Liver (tissue), 9 donors: ENCODE results near the gene UNC93B1. TPM values are rescaled to one million over a fixed set of nuclear protein-coding genes. Genes with fewer than 3 reads are reported as not detected.
A peak's percentile ranks its signal among the peaks of the same experiment; 100 is the strongest.

Experiments used
- DNase-seq: peaks from one replicate; pipeline ENCODE4 v3.0.0-alpha.2; 2017; ENCODE audit warnings: low spot score
- H3K27ac ChIP-seq, 2 donors: one replicate each; pipeline ENCODE4 v1.7.0; 2013; ENCODE audit warnings: inconsistent platforms in 2 of 2, low read length in 2 of 2, control low read depth in 1 of 2, low read depth in 1 of 2, mild to moderate bottlenecking in 1 of 2
- H3K27me3 ChIP-seq, 4 donors: one replicate each; pipeline versions ENCODE4 v1.6.1 to v1.7.0; 2013; ENCODE audit warnings: low read length in 3 of 4, inconsistent platforms in 1 of 4, mild to moderate bottlenecking in 1 of 4, moderate library complexity in 1 of 4; ENCODE audit not compliant: control insufficient read depth in 4 of 4, insufficient read depth in 4 of 4
- H3K36me3 ChIP-seq, 4 donors: one replicate each; pipeline versions ENCODE4 v1.6.1 to v1.7.0; 2013; ENCODE audit warnings: low read length in 3 of 4, mild to moderate bottlenecking in 3 of 4, low read depth in 1 of 4, moderate library complexity in 1 of 4; ENCODE audit not compliant: control insufficient read depth in 4 of 4, insufficient read depth in 3 of 4
- H3K4me1 ChIP-seq, 4 donors: one replicate each; pipeline versions ENCODE4 v1.6.1 to v1.7.0; 2013; ENCODE audit warnings: low read length in 3 of 4, mild to moderate bottlenecking in 3 of 4, moderate library complexity in 1 of 4; ENCODE audit not compliant: control insufficient read depth in 4 of 4, insufficient read depth in 4 of 4
- H3K4me3 ChIP-seq, 3 donors: one replicate each; pipeline versions ENCODE4 v1.6.1 to v1.7.0; 2013; ENCODE audit warnings: low read length in 3 of 3, control low read depth in 1 of 3, low read depth in 1 of 3, mild to moderate bottlenecking in 1 of 3
- H3K9ac ChIP-seq, 2 donors: one replicate each; pipeline ENCODE4 v1.7.0; 2013; ENCODE audit warnings: low read length in 2 of 2, mild to moderate bottlenecking in 2 of 2, moderate library complexity in 2 of 2, control low read depth in 1 of 2, low read depth in 1 of 2
- H3K9me3 ChIP-seq, 4 donors: one replicate each; pipeline versions ENCODE4 v1.6.1 to v1.7.0; 2013; ENCODE audit warnings: low read length in 3 of 4; ENCODE audit not compliant: control insufficient read depth in 4 of 4
- ATF3 ChIP-seq: IDR thresholded peaks from 2 replicates; pipeline ENCODE4 v1.6.1; 2016; ENCODE audit warnings: antibody characterized with exemption
- CTCF ChIP-seq: fragments of 150-350 bp; IDR thresholded peaks from 2 replicates; pipeline ENCODE4 v1.5.1; 2017; ENCODE audit warnings: improper control_type of control experiment, low read depth, low read length; ENCODE audit not compliant: missing input control
- EGR1 ChIP-seq, 2 donors: IDR thresholded peaks; 2 replicates each; pipeline ENCODE4 v1.6.1; 2016 to 2018; ENCODE audit warnings: antibody characterized with exemption in 2 of 2, low read depth in 2 of 2
- FOXA1 ChIP-seq: IDR thresholded peaks from 2 replicates; pipeline ENCODE4 v1.6.1; 2016; ENCODE audit warnings: antibody characterized with exemption
- FOXA2 ChIP-seq: IDR thresholded peaks from 2 replicates; pipeline ENCODE4 v1.6.1; 2016; ENCODE audit warnings: antibody characterized with exemption
- GABPA ChIP-seq, 2 donors: IDR thresholded peaks in 1 of 2; conservative IDR thresholded peaks in 1 of 2; 2 replicates each; pipeline ENCODE4 v1.6.1; 2016; ENCODE audit warnings: antibody characterized with exemption in 2 of 2, mild to moderate bottlenecking in 1 of 2, moderate library complexity in 1 of 2
- HNF4A ChIP-seq, 2 donors: conservative IDR thresholded peaks; 2 replicates each; pipeline ENCODE4 v1.6.1; 2016; ENCODE audit warnings: antibody characterized with exemption in 2 of 2, mild to moderate bottlenecking in 2 of 2
- HNF4G ChIP-seq: IDR thresholded peaks from 2 replicates; pipeline ENCODE4 v1.6.1; 2016; ENCODE audit warnings: antibody characterized with exemption
- JUND ChIP-seq, 2 donors: IDR thresholded peaks; 2 replicates each; pipeline ENCODE4 v1.6.1; 2016; ENCODE audit warnings: antibody characterized with exemption in 2 of 2
- MAX ChIP-seq: IDR thresholded peaks from 2 replicates; pipeline ENCODE4 v1.6.1; 2016; ENCODE audit warnings: antibody characterized with exemption
- NR2F2 ChIP-seq: IDR thresholded peaks from 2 replicates; pipeline ENCODE4 v1.6.1; 2016; ENCODE audit warnings: antibody characterized with exemption
- RAD21 ChIP-seq, 2 donors: IDR thresholded peaks; 2 replicates each; pipeline ENCODE4 v1.6.1; 2016; ENCODE audit warnings: antibody characterized with exemption in 2 of 2, mild to moderate bottlenecking in 2 of 2
- REST ChIP-seq: IDR thresholded peaks from 2 replicates; pipeline ENCODE4 v1.6.1; 2016; ENCODE audit warnings: antibody characterized with exemption, mild to moderate bottlenecking
- RXRA ChIP-seq, 2 donors: IDR thresholded peaks; 2 replicates each; pipeline ENCODE4 v1.6.1; 2017 to 2018; ENCODE audit warnings: antibody characterized with exemption in 2 of 2, mild to moderate bottlenecking in 1 of 2
- SP1 ChIP-seq: IDR thresholded peaks from 2 replicates; pipeline ENCODE4 v1.6.1; 2018; ENCODE audit warnings: antibody characterized with exemption, mild to moderate bottlenecking
- TAF1 ChIP-seq: conservative IDR thresholded peaks from 2 replicates; pipeline ENCODE4 v1.6.1; 2016; ENCODE audit warnings: antibody characterized with exemption, mild to moderate bottlenecking
- YY1 ChIP-seq: IDR thresholded peaks from 2 replicates; pipeline ENCODE4 v1.6.1; 2016; ENCODE audit warnings: antibody characterized with exemption, mild to moderate bottlenecking
- ZBTB33 ChIP-seq: IDR thresholded peaks from 2 replicates; pipeline ENCODE4 v1.6.1; 2016; ENCODE audit warnings: antibody characterized with exemption
- WGBS: extraction: QIAGEN DNeasy Blood & Tissue Kit; methylation state at CpG from one replicate; pipeline ENCODE4 v1.1.7; 2013; 5-methylcytosine and 5-hydroxymethylcytosine counted together
- polyA plus RNA-seq, 2 donors: library from polyadenylated mRNA; stranded (reverse) in 1 of 2; unstranded in 1 of 2; fragments of 200-250 nt in 1 of 2; fragments of >200 nt in 1 of 2; fragmentation: Nextera tagmentation in 1 of 2; extraction: Ambion mirVana in 1 of 2; gene quantifications; one replicate each; pipeline versions ENCODE4 v1.2.1 to v1.2.3, GENCODE V29; 2013 to 2015
- total RNA-seq, 2 donors: library from RNA; depleted of rRNA; stranded (reverse); fragments of >200 nt; gene quantifications; one replicate each; pipeline ENCODE4 v1.2.3, GENCODE V29; 2014
- donor health status: healthy.
- donor health status: healthy.
- donor health status: healthy.
- donor health status: healthy.
- donor health status: healthy.

UNC93B1 gene
- total and polyA plus RNA-seq, 4 donors = 9.2 to 19.1 (median 15.0) TPM

- peak; percentile 20 for TF ChIP-seq SP1
- TF ChIP-seq JUND (IDR thresholded peaks at IDR 0.05) = no peak
Observed at GRCh38 chr11:68036717-68037239, 32.9 kb upstream of the UNC93B1 start (continued).

- 86% methylated on average over 27 of the region's 27 CpGs for WGBS
- no peak for DNase-seq
- Histone ChIP-seq H3K36me3 (no peaks in the 10 kb centered on the region), H3K27me3 (no peaks in the 10 kb centered on the region), H3K4me1 (peaks cover 32 to 78% (median 53%) of the 10 kb centered on the region in 4 donors), H3K4me3 (no peak overlapping the region), H3K9ac (peak overlapping the region in 1 of 2 donors; percentile 2), H3K9me3 (no peaks in the 10 kb centered on the region), H3K27ac (peak overlapping the region; percentile 93 to 98)
- TF ChIP-seq MAX (no peak), NR2F2 (no peak), CTCF (no peak), HNF4A (conservative IDR thresholded peaks at IDR 0.05) (no peak), RAD21 (IDR thresholded peaks at IDR 0.05) (no peak), ZBTB33 (no peak), REST (no peak), HNF4G (no peak), YY1 (no peak), EGR1 (IDR thresholded peaks at IDR 0.05; ENCODE audit: low read depth in 2 of 2) (no peak), FOXA2 (no peak), ATF3 (no peak), SP1 (no peak), RXRA (IDR thresholded peaks at IDR 0.05) (no peak), GABPA (IDR thresholded peaks at IDR 0.05 in 1 of 2, conservative IDR thresholded peaks at IDR 0.05 in 1 of 2) (no peak), FOXA1 (no peak), TAF1 (no peak), JUND (IDR thresholded peaks at IDR 0.05) (no peak)
Observed at GRCh38 chr11:68036141-68036716, 32.3 kb upstream of the UNC93B1 start.
